ENCODE measurements around the gene NRROS.
"Not testable (repeated sequence)": the region's sequence is repeated elsewhere in the genome, so short reads cannot be mapped to it uniquely, and the experiment has no call there.

NRROS gene

DNA sequence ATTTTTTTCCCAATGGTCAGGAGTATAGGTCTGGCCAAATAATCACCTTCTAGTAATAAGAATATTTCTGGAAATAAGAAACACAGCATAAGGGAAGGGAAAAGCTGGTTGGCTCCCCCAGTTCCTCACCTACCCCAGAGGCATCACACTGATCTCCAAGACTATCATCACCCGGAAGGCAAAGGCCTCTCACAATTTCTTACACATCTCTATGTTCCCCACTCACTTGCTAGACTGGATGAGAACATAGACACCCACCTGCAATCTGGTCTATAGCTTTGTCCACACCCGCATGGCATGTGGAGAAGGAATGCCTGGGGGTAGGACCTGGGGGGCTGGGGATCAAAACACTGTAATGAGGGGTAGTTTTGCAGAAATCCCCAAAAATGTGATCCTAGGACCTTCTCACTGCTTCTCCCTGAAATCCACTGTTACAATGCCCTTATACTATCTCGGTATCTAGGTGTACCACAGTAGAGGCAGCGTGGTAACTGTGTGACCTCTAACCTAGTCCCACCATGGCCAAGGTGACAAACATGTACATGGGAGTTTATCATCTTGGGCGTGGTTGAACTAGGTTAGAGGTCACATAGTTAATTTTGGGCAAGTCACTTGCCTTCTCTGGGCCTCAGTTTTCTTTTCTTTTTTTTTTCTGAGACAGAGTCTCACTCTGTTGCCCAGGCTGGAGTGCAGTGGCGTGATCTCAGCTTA is 29.5 kb upstream of the NRROS start:
- peaks cover 6% of the 10 kb centered on the region for H3K27me3 ChIP-seq (replicated peaks; ENCODE audit: control insufficient read depth, insufficient read depth, low read length)
- H3K4me1 ChIP-seq (ENCODE audit: control insufficient read depth, insufficient read depth, low read length), result no peaks in the 10 kb centered on the region
- H3K9me3 ChIP-seq (ENCODE audit: control insufficient read depth, low read length), result peaks cover 6% of the 10 kb centered on the region
- DNase-seq (ENCODE audit: low read depth), result no peak
- no peaks in the 10 kb centered on the region for H3K36me3 ChIP-seq (ENCODE audit: control insufficient read depth, insufficient read depth, low read length, severe bottlenecking)
- H3K9ac ChIP-seq (ENCODE audit: low read length), result no peak overlapping the region
- no peak overlapping the region for H3K4me3 ChIP-seq (ENCODE audit: low read length)

DNA sequence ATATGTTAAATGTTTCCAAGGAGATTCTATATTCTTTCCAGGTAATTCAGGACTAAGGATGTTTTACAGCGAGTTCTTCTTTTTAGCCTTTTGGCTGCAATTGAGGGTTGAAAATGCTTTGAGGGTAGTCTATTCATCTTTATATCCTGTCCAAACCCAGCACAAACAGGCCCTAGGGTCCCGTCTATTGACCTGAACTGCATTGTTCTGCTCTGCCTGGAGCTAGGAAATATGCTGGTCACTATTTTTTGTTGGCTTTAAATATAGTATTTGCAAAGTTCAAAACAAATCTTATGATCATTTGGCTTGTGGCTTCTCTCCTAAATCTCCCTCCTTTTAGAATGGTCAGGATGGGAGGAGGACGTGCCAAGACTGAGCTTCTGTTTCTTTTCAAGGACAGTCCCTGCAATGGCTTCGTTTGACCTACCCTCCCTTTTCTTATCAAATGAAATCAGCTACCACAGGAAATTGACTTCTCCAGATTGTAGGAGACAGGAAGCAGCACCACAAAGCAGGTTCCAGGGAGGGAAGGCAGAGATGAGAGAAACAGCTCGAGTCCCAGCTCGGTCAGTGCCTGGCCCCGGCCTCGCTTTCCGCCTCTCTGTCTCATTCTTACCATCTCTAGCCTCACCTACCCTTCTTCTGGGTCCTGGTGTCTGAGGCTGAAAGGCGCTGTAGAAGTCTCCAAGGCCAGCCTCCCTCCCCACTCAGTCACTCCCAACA is 27.6 kb upstream of the NRROS start:
- Histone ChIP-seq H3K27me3 (replicated peaks; ENCODE audit: control insufficient read depth, insufficient read depth, low read length) (peaks cover 3% of the 10 kb centered on the region), H3K36me3 (ENCODE audit: control insufficient read depth, insufficient read depth, low read length, severe bottlenecking) (no peaks in the 10 kb centered on the region), H3K4me1 (ENCODE audit: control insufficient read depth, insufficient read depth, low read length) (no peaks in the 10 kb centered on the region), H3K9ac (ENCODE audit: low read length) (no peak overlapping the region), H3K4me3 (ENCODE audit: low read length) (no peak overlapping the region), H3K9me3 (ENCODE audit: control insufficient read depth, low read length) (peaks cover 6% of the 10 kb centered on the region)
- no peak for DNase-seq (ENCODE audit: low read depth)

- H3K27me3 ChIP-seq (replicated peaks; ENCODE audit: control insufficient read depth, insufficient read depth, low read length); H3K4me3 ChIP-seq (ENCODE audit: low read length); H3K9ac ChIP-seq (ENCODE audit: low read length); H3K4me1 ChIP-seq (ENCODE audit: control insufficient read depth, insufficient read depth, low read length); H3K36me3 ChIP-seq (ENCODE audit: control insufficient read depth, insufficient read depth, low read length, severe bottlenecking); H3K9me3 ChIP-seq (ENCODE audit: control insufficient read depth, low read length); DNase-seq (ENCODE audit: low read depth): not testable (repeated sequence)
Measured at GRCh38 chr3:196615234-196615633, 24.3 kb upstream of the NRROS start.

DNA sequence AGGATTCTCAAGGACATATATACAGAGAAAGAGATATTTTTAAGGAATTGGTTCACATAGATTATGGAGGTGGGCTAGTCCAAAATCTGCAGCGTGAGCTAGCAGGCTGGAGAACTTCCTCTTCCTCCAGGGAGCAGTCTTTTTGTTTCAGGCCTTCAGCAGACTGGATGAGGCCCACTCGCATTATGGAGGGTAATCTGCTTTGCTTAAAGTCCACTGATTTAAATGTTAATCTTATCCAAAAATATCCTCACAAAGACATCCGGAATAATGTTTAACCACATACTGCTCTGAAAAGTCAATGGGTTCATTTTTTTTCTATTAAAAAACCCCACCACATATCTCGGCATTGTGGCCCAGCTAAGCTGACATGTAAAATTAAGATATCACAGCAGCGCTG is 22.2 kb upstream of the NRROS start:
- no peak for DNase-seq (ENCODE audit: low read depth)

GRCh38 chr3:196619223-196619622 is 20.3 kb upstream of the NRROS start:
- DNase-seq (ENCODE audit: low read depth), result no peak
- Histone ChIP-seq H3K4me3 (ENCODE audit: low read length) (no peak overlapping the region), H3K9me3 (ENCODE audit: control insufficient read depth, low read length) (no peaks in the 10 kb centered on the region), H3K27me3 (replicated peaks; ENCODE audit: control insufficient read depth, insufficient read depth, low read length) (peaks cover 3% of the 10 kb centered on the region), H3K36me3 (ENCODE audit: control insufficient read depth, insufficient read depth, low read length, severe bottlenecking) (no peaks in the 10 kb centered on the region), H3K4me1 (ENCODE audit: control insufficient read depth, insufficient read depth, low read length) (peaks cover 10% of the 10 kb centered on the region), H3K9ac (ENCODE audit: low read length) (no peak overlapping the region)

More for the DNA sequence above, 22.2 kb upstream of the NRROS start:
- no peak overlapping the region for H3K4me3 ChIP-seq (ENCODE audit: low read length)
- H3K4me1 ChIP-seq (ENCODE audit: control insufficient read depth, insufficient read depth, low read length), result no peaks in the 10 kb centered on the region
- no peaks in the 10 kb centered on the region for H3K36me3 ChIP-seq (ENCODE audit: control insufficient read depth, insufficient read depth, low read length, severe bottlenecking)
- H3K9me3 ChIP-seq (ENCODE audit: control insufficient read depth, low read length), result no peaks in the 10 kb centered on the region
- H3K9ac ChIP-seq (ENCODE audit: low read length), result no peak overlapping the region
- H3K27me3 ChIP-seq (replicated peaks; ENCODE audit: control insufficient read depth, insufficient read depth, low read length), result peaks cover 3% of the 10 kb centered on the region

DNA sequence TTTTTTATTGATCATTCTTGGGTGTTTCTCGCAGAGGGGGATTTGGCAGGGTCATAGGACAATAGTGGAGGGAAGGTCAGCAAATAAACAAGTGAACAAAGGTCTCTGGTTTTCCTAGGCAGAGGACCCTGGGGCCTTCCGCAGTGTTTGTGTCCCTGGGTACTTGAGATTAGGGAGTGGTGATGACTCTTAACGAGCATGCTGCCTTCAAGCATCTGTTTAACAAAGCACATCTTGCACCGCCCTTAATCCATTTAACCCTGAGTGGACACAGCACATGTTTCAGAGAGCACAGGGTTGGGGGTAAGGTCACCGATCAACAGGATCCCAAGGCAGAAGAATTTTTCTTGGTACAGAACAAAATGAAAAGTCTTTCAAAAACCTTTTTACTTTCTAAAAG is 19.9 kb upstream of the NRROS start:
- H3K36me3 ChIP-seq (ENCODE audit: control insufficient read depth, insufficient read depth, low read length, severe bottlenecking); DNase-seq (ENCODE audit: low read depth); H3K4me3 ChIP-seq (ENCODE audit: low read length); H3K9me3 ChIP-seq (ENCODE audit: control insufficient read depth, low read length); H3K9ac ChIP-seq (ENCODE audit: low read length); H3K27me3 ChIP-seq (replicated peaks; ENCODE audit: control insufficient read depth, insufficient read depth, low read length): not testable (repeated sequence)
- H3K4me1 ChIP-seq (ENCODE audit: control insufficient read depth, insufficient read depth, low read length), result peaks cover 11% of the 10 kb centered on the region

DNA sequence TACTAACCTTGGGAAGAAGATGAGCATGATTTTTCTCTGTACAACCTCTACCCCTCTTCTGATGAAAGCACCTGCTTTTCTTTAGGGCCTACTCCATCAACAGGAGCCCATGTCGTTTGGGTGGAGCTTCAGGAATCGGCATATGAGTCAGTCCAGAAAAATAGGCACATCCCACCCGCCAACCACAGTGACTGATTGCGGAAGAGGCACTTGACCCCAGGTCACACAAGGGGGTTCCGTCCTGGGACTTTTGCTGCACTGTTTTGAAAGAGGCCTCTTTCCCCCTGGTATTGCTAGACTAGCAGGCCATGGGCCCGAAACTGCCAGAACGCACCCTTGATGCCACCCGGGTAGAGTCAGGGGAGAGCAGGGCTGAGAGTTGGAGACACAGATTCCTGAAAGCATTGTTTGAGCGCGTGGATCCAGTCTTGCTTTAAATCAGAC is 19.3 kb upstream of the NRROS start:
- H3K9ac ChIP-seq (ENCODE audit: low read length), result no peak overlapping the region
- no peak overlapping the region for H3K4me3 ChIP-seq (ENCODE audit: low read length)
- no peaks in the 10 kb centered on the region for H3K9me3 ChIP-seq (ENCODE audit: control insufficient read depth, low read length)
- peaks cover 11% of the 10 kb centered on the region for H3K4me1 ChIP-seq (ENCODE audit: control insufficient read depth, insufficient read depth, low read length)
- no peak for DNase-seq (ENCODE audit: low read depth)
- H3K27me3 ChIP-seq (replicated peaks; ENCODE audit: control insufficient read depth, insufficient read depth, low read length), result peaks cover 3% of the 10 kb centered on the region
- H3K36me3 ChIP-seq (ENCODE audit: control insufficient read depth, insufficient read depth, low read length, severe bottlenecking), result no peaks in the 10 kb centered on the region

- H3K27me3 ChIP-seq (replicated peaks; ENCODE audit: control insufficient read depth, insufficient read depth, low read length), result peaks cover 3% of the 10 kb centered on the region
Measured at GRCh38 chr3:196620684-196621083, 18.8 kb upstream of the NRROS start.

DNA sequence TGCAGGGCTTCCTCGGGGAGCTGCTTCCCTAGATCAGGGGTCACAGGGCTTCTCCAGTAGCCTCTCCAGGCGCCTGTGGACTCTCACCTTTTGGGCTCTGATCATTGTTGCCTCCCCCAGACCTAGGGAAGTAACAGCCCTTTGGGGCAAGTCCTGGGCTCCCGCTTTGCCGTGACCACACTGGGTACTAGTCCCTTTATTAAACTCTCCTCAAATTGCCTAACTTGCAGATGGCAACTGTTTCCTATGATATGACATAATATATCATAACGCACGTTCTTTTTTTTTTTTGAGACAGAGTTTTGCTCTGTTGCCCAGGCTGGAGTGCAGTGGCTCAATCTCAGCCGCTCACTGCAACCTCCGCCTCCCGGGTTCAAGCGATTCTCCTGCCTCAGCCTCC is 17.9 kb upstream of the NRROS start:
- Histone ChIP-seq H3K4me1 (ENCODE audit: control insufficient read depth, insufficient read depth, low read length) (peaks cover 11% of the 10 kb centered on the region), H3K9me3 (ENCODE audit: control insufficient read depth, low read length) (no peaks in the 10 kb centered on the region), H3K36me3 (ENCODE audit: control insufficient read depth, insufficient read depth, low read length, severe bottlenecking) (no peaks in the 10 kb centered on the region), H3K9ac (ENCODE audit: low read length) (no peak overlapping the region), H3K27me3 (replicated peaks; ENCODE audit: control insufficient read depth, insufficient read depth, low read length) (peaks cover 3% of the 10 kb centered on the region), H3K4me3 (ENCODE audit: low read length) (no peak overlapping the region)
- DNase-seq (ENCODE audit: low read depth), result no peak

More at GRCh38 chr3:196620684-196621083, 18.8 kb upstream of the NRROS start:
- no peak for DNase-seq (ENCODE audit: low read depth)
- H3K36me3 ChIP-seq (ENCODE audit: control insufficient read depth, insufficient read depth, low read length, severe bottlenecking), result no peaks in the 10 kb centered on the region
- H3K4me1 ChIP-seq (ENCODE audit: control insufficient read depth, insufficient read depth, low read length), result peaks cover 11% of the 10 kb centered on the region
- H3K9me3 ChIP-seq (ENCODE audit: control insufficient read depth, low read length), result no peaks in the 10 kb centered on the region
- no peak overlapping the region for H3K4me3 ChIP-seq (ENCODE audit: low read length)
- H3K9ac ChIP-seq (ENCODE audit: low read length), result no peak overlapping the region

DNA sequence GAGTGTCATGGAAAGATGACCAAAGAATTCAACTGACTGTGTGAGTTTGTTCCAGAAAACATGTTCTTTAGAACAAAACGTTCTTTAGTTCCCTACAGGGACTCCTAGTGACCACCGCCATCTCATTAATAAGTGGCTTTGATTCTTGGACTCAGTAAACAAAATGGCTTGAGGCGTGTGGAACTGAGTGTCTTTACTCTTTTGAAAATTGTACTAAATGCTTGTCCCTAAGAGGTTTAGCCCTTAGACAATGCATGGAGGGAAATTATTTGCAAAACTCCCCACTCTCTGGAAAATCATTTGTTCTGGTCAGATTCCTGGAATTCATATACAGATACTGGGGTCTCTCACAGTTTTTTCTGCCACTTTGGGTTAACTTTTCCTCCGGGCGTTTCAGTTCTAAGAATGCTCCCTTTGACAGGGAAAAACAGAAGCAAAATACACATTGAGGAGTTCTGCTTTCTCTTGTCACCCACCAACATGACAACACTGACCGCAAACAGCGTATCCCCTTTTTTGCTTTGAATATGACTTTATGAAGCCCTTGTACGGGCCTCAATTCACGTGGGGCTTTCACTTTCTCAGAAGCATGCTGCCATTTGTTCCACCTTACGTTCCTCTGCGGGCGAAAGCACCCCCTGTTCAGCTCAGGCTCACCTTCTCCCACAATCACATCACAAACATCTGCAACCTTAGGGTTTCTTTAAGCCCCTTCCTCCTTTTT is 15.3 kb upstream of the NRROS start:
- DNase-seq (ENCODE audit: low read depth), result no peak
- no peak overlapping the region for H3K9ac ChIP-seq (ENCODE audit: low read length)
- H3K36me3 ChIP-seq (ENCODE audit: control insufficient read depth, insufficient read depth, low read length, severe bottlenecking), result no peaks in the 10 kb centered on the region
- H3K4me3 ChIP-seq (ENCODE audit: low read length), result no peak overlapping the region
- H3K9me3 ChIP-seq (ENCODE audit: control insufficient read depth, low read length), result no peaks in the 10 kb centered on the region
- H3K27me3 ChIP-seq (replicated peaks; ENCODE audit: control insufficient read depth, insufficient read depth, low read length), result peaks cover 3% of the 10 kb centered on the region
- peaks cover 19% of the 10 kb centered on the region for H3K4me1 ChIP-seq (ENCODE audit: control insufficient read depth, insufficient read depth, low read length)

DNA sequence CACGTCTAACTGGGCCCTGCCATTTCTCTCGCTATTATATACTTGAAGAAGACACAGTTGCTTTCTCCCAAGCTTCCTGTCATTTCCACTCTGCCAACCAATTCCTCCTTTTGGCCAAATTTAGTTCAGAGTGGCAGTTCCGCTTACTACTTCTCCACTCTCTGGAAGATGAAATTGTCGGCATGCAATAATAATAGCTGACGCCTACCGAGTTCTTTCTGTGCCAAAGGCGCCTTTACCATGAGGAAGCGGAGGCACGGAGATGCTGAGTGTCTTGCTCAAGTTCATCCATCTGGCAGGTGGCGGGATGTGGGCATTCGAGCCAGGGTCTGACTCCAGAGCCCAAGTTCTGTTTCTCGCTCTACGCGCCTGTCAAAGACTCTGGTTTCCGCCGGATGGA is 14.6 kb upstream of the NRROS start:
- no peak for DNase-seq (ENCODE audit: low read depth)
- no peaks in the 10 kb centered on the region for H3K36me3 ChIP-seq (ENCODE audit: control insufficient read depth, insufficient read depth, low read length, severe bottlenecking)
- H3K4me1 ChIP-seq (ENCODE audit: control insufficient read depth, insufficient read depth, low read length), result peaks cover 19% of the 10 kb centered on the region
- no peaks in the 10 kb centered on the region for H3K9me3 ChIP-seq (ENCODE audit: control insufficient read depth, low read length)
- H3K27me3 ChIP-seq (replicated peaks; ENCODE audit: control insufficient read depth, insufficient read depth, low read length), result peaks cover 3% of the 10 kb centered on the region
- no peak overlapping the region for H3K9ac ChIP-seq (ENCODE audit: low read length)
- no peak overlapping the region for H3K4me3 ChIP-seq (ENCODE audit: low read length)
